Activated gamma-delta T cell treated with anti-CD3 and anti-CD28 coated beads, Interleukin-2, amount 50 U/mL, for 16 hours (primary cell): ENCODE data around the gene IQGAP1.

Experiments
- DNase-seq: peaks from one replicate; pipeline ENCODE4 v3.0.0-alpha.2; 2020; ENCODE audit warnings: low read depth

The IQGAP1 gene

GRCh38 chr15:90530250-90531051, 142.4 kb downstream of the IQGAP1 start:
- peak; percentile 14 for DNase-seq

- no peak for DNase-seq
Observed at GRCh38 chr15:90531147-90531546, 143.1 kb downstream of the IQGAP1 start.

- no peak for DNase-seq
Observed at GRCh38 chr15:90535254-90535653, 147.2 kb downstream of the IQGAP1 start.

- no peak for DNase-seq
Observed at GRCh38 chr15:90539789-90540188, 151.7 kb downstream of the IQGAP1 start.

GRCh38 chr15:90540768-90541167, 152.7 kb downstream of the IQGAP1 start:
- DNase-seq: no peak

- DNase-seq: no peak
Observed at GRCh38 chr15:90545095-90545494, 157.1 kb downstream of the IQGAP1 start.

GRCh38 chr15:90547540-90547939, 159.5 kb downstream of the IQGAP1 start:
- DNase-seq: no peak

GRCh38 chr15:90550919-90551318, 162.9 kb downstream of the IQGAP1 start:
- DNase-seq: no peak
